ENCODE data around the gene SCAMP3.
A peak's percentile ranks its signal among the peaks of the same experiment; 100 is the strongest.
"Not testable (repeated sequence)": the region's sequence is repeated elsewhere in the genome, so short reads cannot be mapped to it uniquely, and the experiment has no call there.

The SCAMP3 gene

GRCh38 chr1:155227261-155228095, 34.7 kb downstream of the SCAMP3 start:
- peak; percentile 97 for DNase-seq (ENCODE audit: low read depth)

- DNase-seq (ENCODE audit: low read depth) = peak; percentile 25
Observed at GRCh38 chr1:155226910-155227260, 35.3 kb downstream of the SCAMP3 start.

GRCh38 chr1:155226188-155226909, 35.8 kb downstream of the SCAMP3 start:
- peak; percentile 71 for DNase-seq (ENCODE audit: low read depth)

- DNase-seq (ENCODE audit: low read depth) = not testable (repeated sequence)
Observed at GRCh38 chr1:155225404-155225759, 36.8 kb downstream of the SCAMP3 start.

- no peak for DNase-seq (ENCODE audit: low read depth)
Observed at GRCh38 chr1:155223047-155223446, 39.1 kb downstream of the SCAMP3 start.

- not testable (repeated sequence) for DNase-seq (ENCODE audit: low read depth)
Observed at GRCh38 chr1:155220211-155220965, 41.8 kb downstream of the SCAMP3 start.

GRCh38 chr1:155219592-155220031, 42.5 kb downstream of the SCAMP3 start:
- DNase-seq (ENCODE audit: low read depth) = no peak

- DNase-seq (ENCODE audit: low read depth) = peak; percentile 54
Observed at GRCh38 chr1:155218854-155219591, 43.1 kb downstream of the SCAMP3 start.

GRCh38 chr1:155214702-155215101, 47.5 kb downstream of the SCAMP3 start:
- DNase-seq (ENCODE audit: low read depth) = not testable (repeated sequence)

- DNase-seq (ENCODE audit: low read depth) = not testable (repeated sequence)
Observed at GRCh38 chr1:155212051-155212440, 50.1 kb downstream of the SCAMP3 start.

- DNase-seq (ENCODE audit: low read depth) = not testable (repeated sequence)
Observed at GRCh38 chr1:155211381-155212050, 50.6 kb downstream of the SCAMP3 start.

GRCh38 chr1:155210314-155211104, 51.7 kb downstream of the SCAMP3 start:
- DNase-seq (ENCODE audit: low read depth) = no peak

GRCh38 chr1:155209312-155209721, 52.8 kb downstream of the SCAMP3 start:
- DNase-seq (ENCODE audit: low read depth) = no peak

- DNase-seq (ENCODE audit: low read depth) = peak; percentile 93
Observed at GRCh38 chr1:155208541-155209311, 53.4 kb downstream of the SCAMP3 start, which contains the start of gene MTX1. MTX1 (plus strand) TSS chr1:155208695; CDS start chr1:155208805, 110 bp downstream.

GRCh38 chr1:155207806-155208540, 54.2 kb downstream of the SCAMP3 start, which contains the start of gene THBS3:
THBS3 (minus strand) TSS chr1:155207897; CDS start chr1:155207876, 21 bp downstream.
- DNase-seq (ENCODE audit: low read depth) = peak; percentile 50

- DNase-seq (ENCODE audit: low read depth) = peak; percentile 62
Observed at GRCh38 chr1:155206891-155207805, 55.0 kb downstream of the SCAMP3 start.

All from fibroblast of gingiva (primary cell).